ENCODE measurements around the gene TSFM. TPM values are rescaled to one million over a fixed set of nuclear protein-coding genes. Genes with fewer than 3 reads are reported as not detected.

The TSFM gene
- total and polyA plus RNA-seq, 2 of the 13 experiments (the other 11 are each of a cell fraction or from before 2014, with no cell fraction given): 29.8 to 68.3 TPM

DNA sequence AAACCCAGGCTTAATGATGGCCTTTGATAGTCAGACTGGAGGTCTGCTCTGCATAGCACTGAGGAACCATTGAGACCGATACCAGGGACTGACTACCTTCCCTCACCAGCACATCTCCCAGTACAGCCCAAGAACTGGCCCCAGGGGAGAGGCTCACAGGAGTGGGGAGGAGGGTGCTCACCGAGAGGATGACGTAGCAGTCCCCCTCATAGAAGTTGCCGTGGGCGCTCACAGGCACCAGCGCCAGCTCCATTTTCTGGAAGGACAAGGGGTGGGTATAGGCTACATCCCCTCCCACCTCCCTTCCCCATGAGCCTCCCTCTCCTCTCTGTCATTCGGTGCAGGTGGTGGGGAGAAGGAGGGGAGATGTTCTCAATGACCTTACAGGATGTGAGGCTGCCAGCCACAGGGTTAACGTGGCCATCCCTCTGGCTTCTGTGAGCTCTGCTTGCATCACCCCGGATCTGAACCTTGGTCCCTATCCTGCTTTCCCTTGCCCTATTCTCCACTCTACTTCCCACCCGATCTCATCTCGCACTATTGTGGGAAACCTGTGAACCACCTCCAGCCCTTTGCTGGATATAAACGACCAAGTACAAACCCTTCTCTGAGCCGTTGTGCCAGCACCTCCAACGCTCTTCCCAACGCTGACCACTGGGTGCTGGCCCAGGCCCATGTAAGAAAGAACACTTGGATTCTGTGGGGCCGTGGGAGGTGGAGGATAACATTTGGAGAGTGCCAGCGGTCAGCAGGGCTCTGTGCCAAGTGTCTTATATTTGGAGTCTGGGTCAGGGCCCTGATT lies 31.6 kb downstream of the TSFM start (continued):
- no peak for TF ChIP-seq ZBTB46 (CRISPR knock-in tag; IDR thresholded peaks at IDR 0.05; ENCODE audit: borderline replicate concordance)
- no peak for TF ChIP-seq MTF2 (CRISPR knock-in tag; IDR thresholded peaks at IDR 0.05; ENCODE audit: borderline replicate concordance)
- TF ChIP-seq ZNF546 (CRISPR knock-in tag; conservative IDR thresholded peaks at IDR 0.05): no peak
- TF ChIP-seq, protein P1, sequence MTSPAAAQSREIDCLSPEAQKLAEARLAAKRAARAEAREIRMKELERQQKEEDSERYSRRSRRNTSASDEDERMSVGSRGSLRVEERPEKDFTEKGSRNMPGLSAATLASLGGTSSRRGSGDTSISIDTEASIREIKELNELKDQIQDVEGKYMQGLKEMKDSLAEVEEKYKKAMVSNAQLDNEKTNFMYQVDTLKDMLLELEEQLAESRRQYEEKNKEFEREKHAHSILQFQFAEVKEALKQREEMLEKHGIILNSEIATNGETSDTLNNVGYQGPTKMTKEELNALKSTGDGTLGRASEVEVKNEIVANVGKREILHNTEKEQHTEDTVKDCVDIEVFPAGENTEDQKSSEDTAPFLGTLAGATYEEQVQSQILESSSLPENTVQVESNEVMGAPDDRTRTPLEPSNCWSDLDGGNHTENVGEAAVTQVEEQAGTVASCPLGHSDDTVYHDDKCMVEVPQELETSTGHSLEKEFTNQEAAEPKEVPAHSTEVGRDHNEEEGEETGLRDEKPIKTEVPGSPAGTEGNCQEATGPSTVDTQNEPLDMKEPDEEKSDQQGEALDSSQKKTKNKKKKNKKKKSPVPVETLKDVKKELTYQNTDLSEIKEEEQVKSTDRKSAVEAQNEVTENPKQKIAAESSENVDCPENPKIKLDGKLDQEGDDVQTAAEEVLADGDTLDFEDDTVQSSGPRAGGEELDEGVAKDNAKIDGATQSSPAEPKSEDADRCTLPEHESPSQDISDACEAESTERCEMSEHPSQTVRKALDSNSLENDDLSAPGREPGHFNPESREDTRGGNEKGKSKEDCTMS (CRISPR knock-in tag; conservative IDR thresholded peaks at IDR 0.05): no peak
- TF ChIP-seq, protein P2, sequence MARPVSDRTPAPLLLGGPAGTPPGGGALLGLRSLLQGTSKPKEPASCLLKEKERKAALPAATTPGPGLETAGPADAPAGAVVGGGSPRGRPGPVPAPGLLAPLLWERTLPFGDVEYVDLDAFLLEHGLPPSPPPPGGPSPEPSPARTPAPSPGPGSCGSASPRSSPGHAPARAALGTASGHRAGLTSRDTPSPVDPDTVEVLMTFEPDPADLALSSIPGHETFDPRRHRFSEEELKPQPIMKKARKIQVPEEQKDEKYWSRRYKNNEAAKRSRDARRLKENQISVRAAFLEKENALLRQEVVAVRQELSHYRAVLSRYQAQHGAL (CRISPR knock-in tag; IDR thresholded peaks at IDR 0.05; ENCODE audit: not compliant biosample characterization): no peak
- TF ChIP-seq CTCF (CRISPR knock-in tag; IDR thresholded peaks at IDR 0.05): no peak
- TF ChIP-seq ZFYVE20 (CRISPR knock-in tag; IDR thresholded peaks at IDR 0.05; ENCODE audit: borderline replicate concordance, low read depth): no peak
- TF ChIP-seq KDM6A (CRISPR knock-in tag; IDR thresholded peaks at IDR 0.05; ENCODE audit: low read depth): no peak
- TF ChIP-seq SP140L (CRISPR knock-in tag; IDR thresholded peaks at IDR 0.05; ENCODE audit: borderline replicate concordance): no peak
- peak; percentile 48; the same call in 1 of the 2 replicates for TF ChIP-seq ERF (CRISPR knock-in tag; IDR thresholded peaks at IDR 0.05)
- no peak for TF ChIP-seq ZNF747 (CRISPR knock-in tag; IDR thresholded peaks at IDR 0.05; ENCODE audit: borderline replicate concordance)
- TF ChIP-seq SAP130 (CRISPR knock-in tag; IDR thresholded peaks at IDR 0.05; ENCODE audit: low read depth): peak; percentile 62
- no peak for TF ChIP-seq ZNF569 (CRISPR knock-in tag; IDR thresholded peaks at IDR 0.05; ENCODE audit: borderline replicate concordance)
- no peak for TF ChIP-seq ZKSCAN8 (CRISPR knock-in tag; IDR thresholded peaks at IDR 0.05; ENCODE audit: borderline replicate concordance)
- no peak for TF ChIP-seq MBNL3 (CRISPR knock-in tag; conservative IDR thresholded peaks at IDR 0.05)
- TF ChIP-seq ZNF382 (CRISPR knock-in tag; IDR thresholded peaks at IDR 0.05; ENCODE audit: borderline replicate concordance): no peak
- no peak for TF ChIP-seq PRDM10 (CRISPR knock-in tag; IDR thresholded peaks at IDR 0.05; ENCODE audit: low read depth)
- TF ChIP-seq ZNF543 (CRISPR knock-in tag; IDR thresholded peaks at IDR 0.05): no peak
